ENCODE data around the gene OLIG3.

Gene OLIG3

GRCh38 chr6:137495703-137496336 is 1.6 kb upstream of the OLIG3 start:
- no peak for DNase-seq

- no peak for DNase-seq
Observed at GRCh38 chr6:137494988-137495702, 951 bp upstream of the OLIG3 start.

- no peak for DNase-seq
Observed at GRCh38 chr6:137493218-137494038, 766 bp downstream of the OLIG3 start.

- no peak for DNase-seq
Observed at GRCh38 chr6:137492289-137493217, 1.6 kb downstream of the OLIG3 start.

GRCh38 chr6:137491478-137491877 is 2.7 kb downstream of the OLIG3 start:
- DNase-seq, result no peak

- no peak for DNase-seq
Observed at GRCh38 chr6:137490961-137491360, 3.2 kb downstream of the OLIG3 start.

- DNase-seq, result no peak
Observed at GRCh38 chr6:137490006-137490905, 3.9 kb downstream of the OLIG3 start.

- DNase-seq, result no peak
Observed at GRCh38 chr6:137489046-137490005, 4.9 kb downstream of the OLIG3 start.

- DNase-seq, result no peak
Observed at GRCh38 chr6:137488150-137489045, 5.8 kb downstream of the OLIG3 start.

GRCh38 chr6:137487869-137488149 is 6.4 kb downstream of the OLIG3 start:
- DNase-seq, result no peak

- no peak for DNase-seq
Observed at GRCh38 chr6:137487181-137487868, 6.9 kb downstream of the OLIG3 start.

GRCh38 chr6:137486416-137486815 is 7.8 kb downstream of the OLIG3 start:
- no peak for DNase-seq

GRCh38 chr6:137480431-137480830 is 13.8 kb downstream of the OLIG3 start:
- DNase-seq, result no peak

- DNase-seq, result no peak
Observed at GRCh38 chr6:137475103-137475502, 19.1 kb downstream of the OLIG3 start.

GRCh38 chr6:137473598-137473997 is 20.6 kb downstream of the OLIG3 start:
- DNase-seq, result no peak

- no peak for DNase-seq
Observed at GRCh38 chr6:137472641-137473137, 21.5 kb downstream of the OLIG3 start.

GRCh38 chr6:137471986-137472385 is 22.2 kb downstream of the OLIG3 start:
- no peak for DNase-seq

- no peak for DNase-seq
Observed at GRCh38 chr6:137471497-137471896, 22.7 kb downstream of the OLIG3 start.

- no peak for DNase-seq
Observed at GRCh38 chr6:137467211-137467610, 27.0 kb downstream of the OLIG3 start.
